GM18907 (cell line): Measurements from ENCODE around the gene ATG13.
"Not testable (repeated sequence)": the region's sequence is repeated elsewhere in the genome, so short reads cannot be mapped to it uniquely, and the experiment has no call there.

Experiments
- ATAC-seq: cut with Tn5 transposase; IDR thresholded peaks from one replicate; pipeline ENCODE4 v1.9.1; 2021; ENCODE audit warnings: mild to moderate bottlenecking, moderate library complexity; ENCODE audit not compliant: unreplicated experiment

ATG13 gene

DNA sequence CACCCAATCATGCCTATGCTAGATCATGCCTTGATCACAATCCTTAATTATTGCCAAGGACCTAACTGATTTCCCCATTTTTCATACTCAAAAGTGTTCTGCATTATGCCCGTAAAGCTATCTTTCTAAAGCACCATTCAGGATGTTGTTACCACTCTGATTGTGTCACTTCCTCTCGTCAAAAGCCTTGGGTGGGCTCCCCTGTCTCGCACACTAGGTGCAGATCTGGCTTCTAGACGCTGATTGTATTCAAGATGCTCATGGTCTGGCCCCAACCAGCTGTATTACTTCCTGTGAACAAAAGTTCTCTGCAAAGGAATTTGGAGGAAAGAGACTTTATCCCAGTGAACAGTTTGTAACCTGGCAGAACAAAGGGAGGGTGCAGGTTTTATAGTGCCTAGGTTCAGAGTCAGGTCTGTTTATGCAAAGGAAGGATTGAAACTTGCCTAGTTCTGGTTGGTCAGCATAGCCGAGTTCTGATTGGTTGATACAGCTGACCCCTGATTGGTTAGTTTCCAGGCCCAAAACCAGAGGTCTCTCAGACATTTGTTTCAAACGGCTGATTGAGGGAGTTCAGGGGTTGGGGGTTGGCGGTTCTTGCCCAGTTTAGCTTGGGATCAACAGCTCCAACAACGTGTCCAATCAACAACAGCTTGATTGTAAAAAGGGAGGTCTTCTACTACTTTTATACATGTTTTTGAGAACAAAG lies 25.4 kb downstream of the ATG13 start:
- ATAC-seq: no peak

GRCh38 chr11:46643531-46643930 lies 26.2 kb downstream of the ATG13 start:
- no peak for ATAC-seq

DNA sequence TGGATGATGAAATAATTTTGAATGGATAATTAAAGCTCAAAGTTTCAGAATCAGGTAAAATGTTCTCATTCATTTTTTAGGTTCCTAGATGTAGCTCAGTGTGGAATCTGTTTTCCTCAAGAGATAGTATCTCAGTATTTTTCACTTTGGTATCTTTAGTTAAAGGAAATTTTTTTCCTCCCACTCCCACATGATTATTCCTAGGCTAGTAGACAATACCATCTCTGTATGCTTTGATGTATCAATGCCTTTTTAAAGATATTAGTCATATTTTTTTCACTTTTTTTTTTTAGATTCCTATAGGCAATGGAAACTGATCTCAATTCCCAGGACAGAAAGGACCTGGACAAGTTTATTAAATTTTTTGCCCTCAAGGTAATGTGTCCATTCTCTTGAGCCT lies 26.6 kb downstream of the ATG13 start:
- ATAC-seq: no peak

- ATAC-seq: no peak
These were observed 31.9 kb downstream of the ATG13 start for GRCh38 chr11:46649180-46649738.

DNA sequence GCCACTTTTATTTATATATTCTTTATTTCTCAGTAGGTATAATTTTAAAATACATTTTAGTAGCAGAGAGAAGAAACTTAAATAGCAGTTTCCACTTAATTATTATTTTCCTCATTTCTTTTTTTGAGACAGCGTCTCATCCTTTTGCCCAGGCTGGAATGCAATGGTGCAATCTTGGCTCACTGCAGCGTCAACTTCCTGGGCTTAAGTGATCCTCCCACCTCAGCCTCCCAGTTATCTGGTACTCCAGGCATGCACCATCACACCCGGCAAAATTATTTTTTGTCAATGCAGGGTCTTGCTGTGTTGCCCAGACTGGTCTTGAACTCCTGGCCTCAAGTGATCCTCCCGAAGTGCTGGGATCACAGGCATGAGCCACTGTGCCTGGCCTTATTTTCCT lies 38.3 kb downstream of the ATG13 start:
- ATAC-seq: no peak

DNA sequence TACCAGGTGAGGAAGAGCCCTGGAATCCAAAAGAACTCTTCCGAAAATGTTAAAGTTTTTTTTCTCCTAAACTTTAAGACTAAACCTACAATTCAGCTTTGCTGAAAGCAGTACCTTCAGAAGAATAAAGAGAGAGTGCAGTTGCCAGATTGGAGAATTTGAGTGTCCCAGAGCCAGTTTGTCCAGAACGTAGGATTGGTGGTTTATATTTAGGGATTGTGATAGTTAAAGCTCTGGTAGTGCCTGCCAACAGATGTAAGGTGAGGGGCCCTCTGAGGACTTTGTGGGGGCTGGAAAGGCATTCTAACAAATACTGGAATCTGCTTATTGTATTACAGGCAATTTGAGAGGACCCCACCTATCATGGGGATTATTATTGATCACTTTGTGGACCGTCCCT lies 39.8 kb downstream of the ATG13 start:
- no peak for ATAC-seq

DNA sequence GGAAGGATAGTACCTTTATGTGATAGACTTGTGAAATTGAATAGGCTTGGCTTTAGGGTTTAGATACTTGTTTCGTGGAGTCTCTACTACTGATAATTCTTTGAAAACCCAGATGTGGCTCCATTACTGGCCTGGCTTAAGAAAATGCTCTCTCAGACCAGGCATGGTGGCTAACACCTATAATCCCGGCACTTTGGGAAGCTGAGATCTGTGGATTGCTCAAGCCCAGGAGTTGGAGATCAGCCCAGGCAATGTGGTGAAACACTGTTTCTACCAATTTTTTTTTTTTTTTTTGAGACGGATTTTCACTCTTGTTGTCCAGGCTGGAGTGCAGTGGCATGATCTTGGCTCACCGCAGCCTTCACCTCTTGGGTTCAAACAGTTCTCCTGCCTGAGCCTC lies 40.9 kb downstream of the ATG13 start:
- ATAC-seq: no peak

GRCh38 chr11:46659908-46660307 lies 42.6 kb downstream of the ATG13 start:
- no peak for ATAC-seq

DNA sequence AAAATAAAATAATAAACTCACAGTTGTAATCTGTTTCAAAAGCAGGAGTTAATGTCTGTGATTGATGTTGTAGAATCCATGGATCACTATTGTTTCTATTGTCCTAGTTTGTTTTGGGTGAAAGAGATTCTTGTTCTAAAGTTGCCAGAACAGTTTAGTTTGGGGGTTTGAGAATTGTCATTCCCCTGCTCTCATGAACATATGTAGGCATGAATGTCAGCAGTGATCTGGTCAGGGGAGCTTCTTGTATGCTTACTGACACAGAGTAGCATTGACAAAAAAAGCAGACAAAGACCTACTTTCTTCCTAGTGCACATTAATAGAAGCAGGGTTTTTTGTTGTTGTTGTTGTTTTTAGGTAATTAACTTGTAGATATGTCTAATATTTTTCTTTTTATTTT lies 44.5 kb downstream of the ATG13 start:
- ATAC-seq: no peak

GRCh38 chr11:46662366-46662765 lies 45.0 kb downstream of the ATG13 start:
- ATAC-seq: no peak

DNA sequence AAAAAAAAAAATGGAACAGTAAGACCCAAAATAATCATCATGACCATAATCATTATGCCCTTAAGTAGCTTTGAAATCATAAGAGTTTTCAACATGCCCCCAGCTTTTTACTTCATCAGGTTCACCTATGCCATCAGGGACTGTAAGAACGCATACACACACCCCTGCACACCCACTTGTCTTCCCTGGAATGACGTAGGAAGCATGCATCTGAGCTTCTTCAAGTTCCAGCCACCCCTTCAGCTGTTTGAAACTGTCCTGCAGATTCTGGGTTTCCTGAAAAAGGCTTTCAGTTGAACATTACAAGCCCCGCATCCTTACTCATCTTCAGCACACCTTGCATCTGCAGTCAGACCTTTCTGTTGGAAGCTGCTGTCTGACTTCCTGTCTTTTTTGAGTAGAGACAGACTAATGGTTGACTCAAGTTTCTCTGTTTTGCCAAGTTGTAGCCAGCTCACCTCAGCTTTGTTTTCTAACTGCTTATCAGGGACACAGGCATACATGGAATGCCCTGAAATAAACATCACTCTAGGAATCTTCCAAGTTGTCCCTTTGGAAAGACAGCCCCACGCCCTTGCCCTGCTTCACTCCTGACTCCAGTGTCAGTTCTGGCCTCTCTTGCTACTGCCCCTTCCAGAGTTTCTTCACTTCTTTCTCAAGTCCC lies 46.1 kb downstream of the ATG13 start:
- ATAC-seq: no peak

GRCh38 chr11:46664612-46665011 lies 47.3 kb downstream of the ATG13 start:
- no peak for ATAC-seq

DNA sequence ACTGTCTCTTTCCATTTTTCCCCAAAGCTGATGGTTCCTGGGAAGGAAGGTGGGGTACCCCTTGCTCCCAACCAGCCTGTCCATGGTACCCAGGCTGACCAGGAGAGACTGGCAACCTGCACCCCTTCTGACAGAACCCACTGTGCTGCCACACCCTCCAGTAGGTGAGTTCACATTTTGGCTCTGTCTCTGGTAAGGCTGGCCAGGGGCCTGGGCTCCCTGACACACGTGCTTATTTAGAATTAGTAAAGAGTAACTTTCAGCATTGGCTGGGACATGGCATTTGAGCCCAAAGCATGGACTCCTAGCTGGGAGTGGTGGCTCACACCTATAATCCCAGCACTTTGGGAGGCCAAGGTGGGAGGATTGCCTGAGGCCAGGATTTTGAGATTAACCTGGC lies 48.0 kb downstream of the ATG13 start:
- no peak for ATAC-seq

GRCh38 chr11:46666516-46666915 lies 49.2 kb downstream of the ATG13 start:
- ATAC-seq: no peak

- no peak for ATAC-seq
These were observed 49.7 kb downstream of the ATG13 start for GRCh38 chr11:46667043-46667481.

DNA sequence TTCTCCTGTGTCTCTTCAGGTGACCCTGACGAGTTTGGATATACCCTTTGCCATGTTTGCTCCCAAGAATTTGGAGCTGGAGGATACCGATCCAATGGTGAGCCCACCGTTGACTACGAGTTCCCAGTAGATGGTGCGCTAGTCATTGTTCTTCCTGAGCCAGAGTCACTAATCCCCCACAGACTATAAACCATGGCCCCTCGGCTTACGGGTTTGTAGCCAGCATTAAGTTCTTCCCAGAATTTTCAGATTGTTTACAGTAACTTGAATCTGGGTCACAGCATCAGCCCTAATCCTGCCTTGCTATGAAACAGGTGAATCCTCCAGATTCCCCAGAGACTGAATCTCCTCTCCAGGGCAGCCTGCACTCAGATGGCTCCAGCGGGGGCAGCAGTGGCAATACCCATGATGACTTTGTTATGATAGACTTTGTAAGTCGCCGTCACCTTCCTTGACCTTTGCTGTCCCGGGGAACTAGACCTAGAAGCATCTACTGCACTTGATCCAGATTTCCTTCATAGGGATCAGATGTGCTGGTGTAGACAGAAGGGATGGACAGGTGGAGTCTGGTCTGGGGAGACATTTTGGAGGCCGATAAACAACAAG lies 51.2 kb downstream of the ATG13 start:
- ATAC-seq: no peak

DNA sequence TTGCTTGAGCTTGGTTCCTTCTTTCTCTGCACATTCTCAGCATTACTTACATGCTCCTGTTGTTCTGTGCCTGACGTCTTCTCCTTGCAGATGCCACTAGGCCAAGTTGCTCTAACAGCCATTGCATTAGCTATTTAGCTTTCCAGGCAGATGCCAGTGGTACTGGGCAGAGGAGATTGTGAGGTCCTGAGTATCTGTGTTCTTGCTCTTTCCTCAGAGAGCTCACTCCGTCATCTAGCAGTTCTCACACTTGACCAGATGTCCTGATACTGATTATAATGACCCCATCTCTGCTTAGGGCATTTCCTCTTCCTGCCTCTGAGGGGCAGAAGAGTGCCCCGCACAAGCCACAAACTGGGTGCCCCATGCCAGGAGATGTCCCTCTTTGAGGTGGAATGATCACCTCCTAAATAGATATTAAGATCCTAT lies 52.4 kb downstream of the ATG13 start:
- no peak for ATAC-seq

DNA sequence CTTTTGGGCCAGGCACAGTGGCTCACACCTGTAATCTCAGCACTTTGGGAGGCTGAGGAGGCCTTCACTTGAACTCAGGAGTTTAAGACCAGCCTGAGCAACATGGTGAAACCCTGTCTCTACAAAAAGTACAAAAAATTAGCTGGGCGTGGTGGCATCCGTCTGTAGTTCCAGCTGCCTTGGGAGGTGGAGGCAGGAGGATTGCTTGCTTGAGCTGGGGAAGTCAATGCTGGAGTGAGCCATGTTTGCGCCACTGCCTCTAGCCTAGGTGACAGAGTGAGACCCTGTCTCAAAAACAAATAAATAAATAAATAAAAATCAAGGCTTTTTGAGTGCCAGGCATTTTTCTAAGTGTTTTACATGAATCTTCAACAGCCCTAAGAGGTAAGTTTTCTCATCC lies 53.2 kb downstream of the ATG13 start:
- ATAC-seq: not testable (repeated sequence)

- no peak for ATAC-seq
These were observed 54.6 kb downstream of the ATG13 start for GRCh38 chr11:46671958-46672315.

- no peak for ATAC-seq
These were observed 55.1 kb downstream of the ATG13 start for GRCh38 chr11:46672381-46672839.

DNA sequence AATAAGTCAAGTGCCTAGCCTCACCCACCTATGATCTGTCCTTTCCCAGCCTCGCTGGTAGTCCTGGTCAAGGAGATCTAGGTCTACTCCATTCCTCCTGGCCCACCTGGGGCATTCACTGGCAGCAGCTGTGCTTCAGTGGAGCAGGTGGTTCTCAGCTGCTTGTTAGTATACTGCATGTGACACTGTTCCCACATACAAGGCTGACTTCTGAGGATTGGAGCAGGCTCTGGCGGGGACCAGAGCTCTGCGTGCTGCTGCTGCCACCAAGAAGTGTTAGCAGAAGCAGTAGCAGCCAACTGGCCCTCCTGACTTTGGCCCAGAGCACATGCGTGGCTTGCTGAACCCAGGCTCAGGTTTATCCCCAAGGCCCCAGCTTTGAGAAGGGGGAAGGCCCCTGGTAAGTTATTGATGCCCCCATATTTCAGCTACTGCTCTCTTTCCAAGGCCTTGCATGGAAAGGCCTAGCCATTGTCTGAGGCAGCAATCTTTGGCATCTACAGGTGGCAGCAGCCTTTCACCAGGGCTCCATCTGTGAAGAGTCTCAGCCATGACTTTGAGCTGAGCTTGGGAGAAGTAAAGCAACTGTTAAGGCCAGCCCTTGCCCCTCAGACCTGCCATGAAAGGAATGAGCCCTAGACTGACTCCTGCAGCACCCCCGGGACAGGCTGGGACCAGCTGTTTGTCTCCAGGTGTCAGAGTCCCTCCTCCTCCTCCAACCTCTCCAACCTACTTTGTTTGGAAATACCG lies 56.5 kb downstream of the ATG13 start:
- ATAC-seq: no peak
